Heart left ventricle (tissue), 16 donors: ENCODE measurements around the gene SSH2. TPM values are rescaled to one million over a fixed set of nuclear protein-coding genes. Genes with fewer than 3 reads are reported as not detected.

Experiments used
- ATAC-seq, 4 donors: fragments of 200-7000 bp; cut with Tn5 transposase; one replicate each; pipeline ENCODE4 v1.9.1; 2020 to 2022; ENCODE audit warnings: moderate library complexity in 4 of 4, mild to moderate bottlenecking in 3 of 4, moderate number of reproducible peaks in 1 of 4
- DNase-seq, 5 donors: peaks; one replicate each; pipeline ENCODE4 v3.0.0-alpha.2; 2020
- H3K27ac ChIP-seq, 12 donors: fragments of 200-600 bp; sonication (generic) in 4 of 12; one replicate each; pipeline versions ENCODE4 v1.5.0 to v1.8.0; 2016 to 2022; ENCODE audit warnings: mild to moderate bottlenecking in 2 of 12
- H3K27me3 ChIP-seq, 9 donors: fragments of 200-600 bp; sonication (generic) in 2 of 9; one replicate each; pipeline versions ENCODE4 v1.5.1 to v1.8.0; 2016 to 2022; ENCODE audit warnings: mild to moderate bottlenecking in 3 of 9
- H3K36me3 ChIP-seq, 9 donors: fragments of 200-600 bp; sonication (generic) in 2 of 9; one replicate each; pipeline versions ENCODE4 v1.5.0 to v1.8.0; 2018 to 2022; ENCODE audit warnings: mild to moderate bottlenecking in 2 of 9
- H3K4me1 ChIP-seq, 12 donors: fragments of 200-600 bp; sonication (generic) in 4 of 12; one replicate each; pipeline versions ENCODE4 v1.5.0 to v1.8.0; 2016 to 2022; ENCODE audit warnings: mild to moderate bottlenecking in 3 of 12
- H3K4me3 ChIP-seq, 12 donors: fragments of 200-600 bp; sonication (generic) in 4 of 12; one replicate each; pipeline versions ENCODE4 v1.5.0 to v1.8.0; 2017 to 2022; ENCODE audit warnings: mild to moderate bottlenecking in 9 of 12, moderate library complexity in 4 of 12
- H3K9me3 ChIP-seq, 12 donors: fragments of 200-600 bp; sonication (generic) in 4 of 12; one replicate each; pipeline versions ENCODE4 v1.5.0 to v1.8.0; 2016 to 2022; ENCODE audit warnings: mild to moderate bottlenecking in 1 of 12
- POLR2A ChIP-seq, 2 donors: fragments of 450-650 bp; IDR thresholded peaks; one replicate each; pipeline ENCODE4 v1.6.1; 2017; ENCODE audit warnings: antibody characterized with exemption in 2 of 2, mild to moderate bottlenecking in 2 of 2, moderate library complexity in 2 of 2
- WGBS, 4 donors: extraction: QIAGEN DNeasy Blood & Tissue Kit in 2 of 4; methylation state at CpG; one replicate each; pipeline versions ENCODE4 v1.1.5 to v1.1.7; 2013 to 2018; 5-methylcytosine and 5-hydroxymethylcytosine counted together
- intact Hi-C, 10 donors: fragments of 100-400 bp; cut with DNase I; formaldehyde crosslinking; loops; one replicate each; pipeline versions ENCODE4 v1.11.1 to v1.14.2; 2022
- polyA plus RNA-seq, 2 donors: library from polyadenylated mRNA; stranded (reverse); fragments of 200-250 nt; gene quantifications; one replicate each; pipeline ENCODE4 v1.2.3, GENCODE V29; 2013
- total RNA-seq, 9 donors: library from RNA; depleted of rRNA in 2 of 9; stranded (reverse); fragments of >200 nt in 2 of 9; fragmentation: NEBNext Ultra II Directional in 3 of 9; extraction: Animal tissue kit (Norgen Biotek cat#: 25700) in 3 of 9; gene quantifications; one replicate each; pipeline versions ENCODE4 v1.1.0 to v1.2.4, GENCODE V29; 2016 to 2023
- TF ChIP-seq, protein P1 (sequence below), 12 donors: fragments of 200-600 bp; sonication (generic) in 4 of 12; IDR thresholded peaks; one replicate each; pipeline versions ENCODE4 v1.5.0 to v1.8.0; 2018 to 2022; ENCODE audit warnings: antibody characterized with exemption in 12 of 12, mild to moderate bottlenecking in 5 of 12
- donor health status: ischemic (EF 13 %, LVEDD 7.1; RV severe dilation, severe dysfunction).
- donor health status: healthy with polysubstance abuse.
- donor health status: DM: no; HTN: yes; CAD: no.
- donor health status: DM: no; HTN: no; CAD: no.
- donor health status: ischemic (EF 25% LVEDD 6.9; RV normal size, moderate dysfunction).
- donor health status: ischemic (EF 25% LVEDD 5.7; RV mildly dilated, moderate dysfunction).
- donor health status: healthy.
- donor health status: DM: yes; HTN: yes; CAD: no.
- donor health status: ischemic (EF 35%, LVEDD 5.7; RV mildly dilated, moderate dysfunction).
- donor health status: nonischemic (EF 11% LVEDD 7.7; RV severe dilation, severe dysfunction).
- donor health status: DM: yes; HTN: yes; CAD: no.
- donor health status: PGD.
- donor health status: ischemic (EF 29% LVEDD 5.4; RV normal size, mild dysfunction).
- donor health status: nonischemic (EF 23%, LVEDD 6.1; RV moderate dilation, normal function).

The SSH2 gene
- total and polyA plus RNA-seq, 11 donors, result 20.8 to 46.7 (median 36.6) TPM

DNA sequence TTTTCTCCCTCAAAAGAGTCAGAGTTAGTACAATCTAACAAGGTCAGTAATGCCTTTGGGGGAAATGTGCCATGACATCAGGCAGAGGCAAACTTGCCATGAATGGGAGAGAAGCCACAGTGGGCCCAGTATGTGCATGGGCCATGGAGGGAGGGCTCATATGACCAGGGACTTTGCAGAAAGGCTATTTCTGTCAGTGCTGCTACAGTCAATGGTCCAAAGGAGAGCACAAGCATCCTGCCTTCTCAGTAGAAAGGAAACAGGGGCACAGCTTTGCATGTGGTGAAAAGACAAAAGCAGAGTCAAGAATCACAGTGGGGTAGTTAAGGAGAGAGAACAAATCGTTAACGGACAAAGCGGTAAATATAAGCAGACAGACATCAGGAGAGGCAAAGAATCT is 296.1 kb downstream of the SSH2 start:
- TF ChIP-seq POLR2A (IDR thresholded peaks at IDR 0.05), result no peak
- TF ChIP-seq, protein P1, sequence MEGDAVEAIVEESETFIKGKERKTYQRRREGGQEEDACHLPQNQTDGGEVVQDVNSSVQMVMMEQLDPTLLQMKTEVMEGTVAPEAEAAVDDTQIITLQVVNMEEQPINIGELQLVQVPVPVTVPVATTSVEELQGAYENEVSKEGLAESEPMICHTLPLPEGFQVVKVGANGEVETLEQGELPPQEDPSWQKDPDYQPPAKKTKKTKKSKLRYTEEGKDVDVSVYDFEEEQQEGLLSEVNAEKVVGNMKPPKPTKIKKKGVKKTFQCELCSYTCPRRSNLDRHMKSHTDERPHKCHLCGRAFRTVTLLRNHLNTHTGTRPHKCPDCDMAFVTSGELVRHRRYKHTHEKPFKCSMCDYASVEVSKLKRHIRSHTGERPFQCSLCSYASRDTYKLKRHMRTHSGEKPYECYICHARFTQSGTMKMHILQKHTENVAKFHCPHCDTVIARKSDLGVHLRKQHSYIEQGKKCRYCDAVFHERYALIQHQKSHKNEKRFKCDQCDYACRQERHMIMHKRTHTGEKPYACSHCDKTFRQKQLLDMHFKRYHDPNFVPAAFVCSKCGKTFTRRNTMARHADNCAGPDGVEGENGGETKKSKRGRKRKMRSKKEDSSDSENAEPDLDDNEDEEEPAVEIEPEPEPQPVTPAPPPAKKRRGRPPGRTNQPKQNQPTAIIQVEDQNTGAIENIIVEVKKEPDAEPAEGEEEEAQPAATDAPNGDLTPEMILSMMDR (IDR thresholded peaks at IDR 0.05), result no peak
- H3K9me3 ChIP-seq, result no peaks in the 10 kb centered on the region
- WGBS, 4 donors, result 90 to 94% (median 91%) methylated on average over 3 of the region's 3 CpGs
- DNase-seq (no peak), ATAC-seq (peak in 1 of 4 donors; percentile 31)
- intact Hi-C loops, result loop anchor here in 3 of 10 donors (5.0 to 10.0 kb wide), 2 partner anchors 298 to 301 kb away; partner anchors contain the start of gene SSH2 (in 3 of the 3)
- H3K27ac ChIP-seq, result peak overlapping the region in 2 of 12 donors; percentile 8 to 22
- no peak overlapping the region for H3K4me3 ChIP-seq
- H3K36me3 ChIP-seq, result peaks cover 0 to 87% (median 64%) of the 10 kb centered on the region in 9 donors
- H3K4me1 ChIP-seq, result peaks cover 0 to 13% (median 2%) of the 10 kb centered on the region in 12 donors
- no peaks in the 10 kb centered on the region for H3K27me3 ChIP-seq

DNA sequence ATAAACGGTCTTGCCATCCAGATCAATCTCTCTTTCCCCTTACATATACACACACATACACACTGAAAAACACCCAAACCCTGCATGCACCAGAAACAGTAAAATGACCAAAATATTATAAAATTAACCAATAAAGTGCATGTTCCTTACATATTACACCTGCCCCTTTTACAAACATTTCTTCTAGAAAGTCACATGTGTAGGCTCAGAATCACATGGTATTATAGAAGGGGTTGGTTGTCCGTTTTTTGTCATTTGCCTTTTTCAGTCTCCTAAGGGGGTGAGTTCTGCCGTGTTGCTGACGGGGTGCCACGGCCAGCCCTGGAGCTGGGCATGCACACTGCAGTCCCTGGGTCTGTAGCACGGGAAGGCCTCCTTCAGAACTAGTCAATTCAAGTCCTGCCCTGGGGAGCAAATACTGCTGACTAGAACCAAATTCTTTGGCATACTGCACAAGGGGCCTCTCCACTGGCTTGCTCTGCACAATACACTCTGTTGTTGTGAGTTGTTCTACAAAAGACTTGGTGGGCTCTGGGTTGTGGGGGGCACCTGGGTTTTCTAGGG is 299.3 kb downstream of the SSH2 start:
- Histone ChIP-seq H3K36me3 (peaks cover 0 to 72% (median 52%) of the 10 kb centered on the region in 9 donors), H3K27ac (no peak overlapping the region), H3K4me1 (peaks cover 0 to 27% (median 8%) of the 10 kb centered on the region in 12 donors), H3K4me3 (no peak overlapping the region), H3K27me3 (no peaks in the 10 kb centered on the region), H3K9me3 (no peaks in the 10 kb centered on the region)
- intact Hi-C loops, result loop anchor here in 3 of 10 donors (5.0 to 10.0 kb wide), 2 partner anchors 302 to 304 kb away; partner anchors contain the start of gene SSH2 (in 3 of the 3)
- no peak for TF ChIP-seq POLR2A (IDR thresholded peaks at IDR 0.05)
- TF ChIP-seq, protein P1 (IDR thresholded peaks at IDR 0.05), result no peak
- no peak for ATAC-seq
- 80 to 86% (median 84%) methylated on average over 6 of the region's 6 CpGs for WGBS, 4 donors
- DNase-seq, result no peak

DNA sequence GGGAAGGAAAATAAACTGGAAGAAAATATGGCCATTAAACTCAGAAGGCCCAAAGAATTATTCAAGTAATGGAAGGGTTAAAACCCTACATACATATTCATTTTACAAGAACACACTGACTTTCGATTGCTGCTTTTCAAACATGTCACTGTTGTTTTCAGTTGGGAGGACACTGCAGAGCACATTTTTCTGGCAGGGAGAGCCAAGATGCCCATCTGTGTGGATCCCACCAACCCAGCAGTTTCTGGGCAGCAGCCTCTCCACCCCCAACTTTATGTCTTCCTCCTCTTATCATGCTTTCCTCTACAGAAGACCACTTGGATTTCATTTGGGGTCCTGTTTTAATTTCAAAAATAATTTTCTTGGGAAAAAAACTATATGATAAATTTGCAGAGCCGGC is 300.2 kb downstream of the SSH2 start:
- WGBS, 4 donors, result 54 to 63% (median 57%) methylated on average over 2 of the region's 2 CpGs
- no peaks in the 10 kb centered on the region for H3K27me3 ChIP-seq
- TF ChIP-seq POLR2A (IDR thresholded peaks at IDR 0.05), result no peak
- TF ChIP-seq, protein P1 (IDR thresholded peaks at IDR 0.05), result no peak
- no peaks in the 10 kb centered on the region for H3K9me3 ChIP-seq
- intact Hi-C loops, result loop anchor here in 3 of 10 donors (5.0 to 10.0 kb wide), 2 partner anchors 302 to 305 kb away; partner anchors contain the start of gene SSH2 (in 3 of the 3)
- ATAC-seq (no peak), DNase-seq (no peak)
- H3K36me3 ChIP-seq, result peaks cover 0 to 64% (median 43%) of the 10 kb centered on the region in 9 donors
- peaks cover 0 to 34% (median 8%) of the 10 kb centered on the region in 12 donors for H3K4me1 ChIP-seq
- H3K27ac ChIP-seq, result peak overlapping the region in 1 of 12 donors; percentile 18
- no peak overlapping the region for H3K4me3 ChIP-seq

DNA sequence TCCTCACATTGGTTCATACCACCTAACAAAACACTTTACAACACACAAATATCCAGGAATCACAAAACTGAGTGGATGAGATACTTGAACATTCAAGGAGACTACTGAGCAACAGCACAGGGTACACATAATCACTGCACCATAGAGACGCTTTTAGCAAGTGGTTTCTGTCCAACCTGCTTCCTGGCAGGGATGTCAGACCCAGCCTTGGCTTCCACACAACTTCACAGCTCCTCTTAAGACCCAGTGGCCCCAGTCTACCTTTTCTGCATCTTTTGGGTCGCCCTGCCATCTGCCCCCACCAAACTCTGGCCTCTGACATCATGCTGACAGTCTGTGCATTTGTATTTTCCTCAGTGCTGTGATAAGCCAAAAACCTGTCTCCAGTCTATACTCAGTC is 301.4 kb downstream of the SSH2 start:
- DNase-seq (no peak), ATAC-seq (peak in 3 of 4 donors; percentile 44 to 51 (median 47))
- Histone ChIP-seq H3K36me3 (peaks cover 0 to 53% (median 31%) of the 10 kb centered on the region in 9 donors), H3K27ac (peak overlapping the region in 4 of 12 donors; percentile 2 to 28 (median 17)), H3K9me3 (no peaks in the 10 kb centered on the region), H3K27me3 (no peaks in the 10 kb centered on the region), H3K4me3 (no peak overlapping the region), H3K4me1 (peaks cover 0 to 37% (median 8%) of the 10 kb centered on the region in 12 donors)
- WGBS, 4 donors, result 66 to 71% (median 70%) methylated on average over 2 of the region's 2 CpGs
- no peak for TF ChIP-seq POLR2A (IDR thresholded peaks at IDR 0.05)
- TF ChIP-seq, protein P1 (IDR thresholded peaks at IDR 0.05), result no peak
- intact Hi-C loops, result no loop called here
